Epithelial cell of proximal tubule (primary cell): ENCODE data around the gene KBTBD13. TPM values are rescaled to one million over a fixed set of nuclear protein-coding genes. Genes with fewer than 3 reads are reported as not detected.
"Not testable (repeated sequence)": the region's sequence is repeated elsewhere in the genome, so short reads cannot be mapped to it uniquely, and the experiment has no call there.

Experiments
- DNase-seq: peaks from one replicate; pipeline ENCODE4 v3.0.0-alpha.2; 2011; ENCODE audit warnings: low read depth
- H3K4me3 ChIP-seq: 2 replicates; pipeline ENCODE4 v1.5.1; 2011; ENCODE audit warnings: low read depth, mild to moderate bottlenecking, low read length
- CTCF ChIP-seq: conservative IDR thresholded peaks from 2 replicates; pipeline ENCODE4 v1.5.1; 2012; ENCODE audit warnings: low read depth, mild to moderate bottlenecking, low read length
- total RNA-seq: library from RNA; depleted of rRNA; stranded (reverse); fragments of >200 nt; gene quantifications from 2 replicates; pipeline ENCODE4 v1.2.3, GENCODE V29; 2015

KBTBD13 gene
- total RNA-seq, 1 donor from 2014 or later, result not detected

GRCh38 chr15:65087873-65088642 is 11.5 kb downstream of the KBTBD13 start:
- H3K4me3 ChIP-seq, result no peak overlapping the region
- DNase-seq, result no peak
- TF ChIP-seq CTCF, result no peak

GRCh38 chr15:65088643-65089021 is 12.1 kb downstream of the KBTBD13 start:
- no peak overlapping the region for H3K4me3 ChIP-seq
- no peak for DNase-seq
- no peak for TF ChIP-seq CTCF

GRCh38 chr15:65089206-65089824 is 12.8 kb downstream of the KBTBD13 start:
- TF ChIP-seq CTCF, result no peak

GRCh38 chr15:65091946-65092770 is 15.6 kb downstream of the KBTBD13 start:
- TF ChIP-seq CTCF, result no peak
- H3K4me3 ChIP-seq, result no peak overlapping the region
- DNase-seq, result no peak

More at GRCh38 chr15:65089206-65089824, 12.8 kb downstream of the KBTBD13 start:
- no peak overlapping the region for H3K4me3 ChIP-seq
- DNase-seq, result no peak

- no peak for TF ChIP-seq CTCF
- no peak for DNase-seq
- H3K4me3 ChIP-seq, result no peak overlapping the region
These were observed 16.6 kb downstream of the KBTBD13 start for GRCh38 chr15:65092911-65093792.

GRCh38 chr15:65093793-65094170 is 17.2 kb downstream of the KBTBD13 start:
- not testable (repeated sequence) for H3K4me3 ChIP-seq, DNase-seq
